Mucosa of stomach (tissue), 1 donor: ENCODE results near the gene MANBA.
"Not testable (repeated sequence)": the region's sequence is repeated elsewhere in the genome, so short reads cannot be mapped to it uniquely, and the experiment has no call there.

Source experiments
- H3K27me3 ChIP-seq: one replicate; pipeline ENCODE4 v1.7.0; 2013; ENCODE audit warnings: mild to moderate bottlenecking, low read length; ENCODE audit not compliant: control insufficient read depth, insufficient read depth
- H3K36me3 ChIP-seq: one replicate; pipeline ENCODE4 v1.7.0; 2013; ENCODE audit warnings: low read length; ENCODE audit not compliant: control insufficient read depth, insufficient read depth
- H3K4me1 ChIP-seq: one replicate; pipeline ENCODE4 v1.7.0; 2013; ENCODE audit warnings: mild to moderate bottlenecking, low read length; ENCODE audit not compliant: control insufficient read depth, insufficient read depth
- H3K4me3 ChIP-seq: one replicate; pipeline ENCODE4 v1.7.0; 2013; ENCODE audit warnings: low read length
- H3K9ac ChIP-seq: one replicate; pipeline ENCODE4 v1.7.0; 2013; ENCODE audit warnings: mild to moderate bottlenecking, low read length, moderate library complexity
- H3K9me3 ChIP-seq: one replicate; pipeline ENCODE4 v1.7.0; 2013; ENCODE audit warnings: mild to moderate bottlenecking, low read length, moderate library complexity; ENCODE audit not compliant: control insufficient read depth
- donor health status: Pancreatic carcinoma.

MANBA gene

DNA sequence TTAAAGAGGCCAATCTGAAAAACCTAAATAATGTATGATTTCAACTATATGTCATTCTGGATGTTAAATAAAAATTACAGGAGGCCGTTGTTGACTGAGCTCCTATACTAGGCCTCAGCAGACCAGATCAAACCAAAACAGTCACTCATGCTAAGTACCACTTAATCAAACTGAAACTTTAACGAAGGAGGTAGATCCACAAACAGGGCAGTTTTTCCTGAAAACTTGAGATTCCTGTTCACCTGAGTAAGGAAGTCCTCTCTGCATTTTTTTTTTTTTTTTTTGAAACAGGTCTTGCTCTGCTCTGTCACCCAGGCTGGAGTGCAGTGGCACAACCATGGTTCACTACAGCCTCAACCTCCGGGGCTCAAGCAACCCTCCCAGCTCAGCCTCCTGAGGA is 27.7 kb downstream of the MANBA start:
- peaks cover 30% of the 10 kb centered on the region for H3K4me1 ChIP-seq
- H3K9ac ChIP-seq: no peak overlapping the region
- H3K36me3 ChIP-seq: no peaks in the 10 kb centered on the region
- no peak overlapping the region for H3K4me3 ChIP-seq
- no peaks in the 10 kb centered on the region for H3K27me3 ChIP-seq
- H3K9me3 ChIP-seq: no peaks in the 10 kb centered on the region

GRCh38 chr4:102732678-102733077 is 28.1 kb downstream of the MANBA start:
- H3K9me3 ChIP-seq: no peaks in the 10 kb centered on the region
- peaks cover 30% of the 10 kb centered on the region for H3K4me1 ChIP-seq
- no peaks in the 10 kb centered on the region for H3K27me3 ChIP-seq
- H3K36me3 ChIP-seq: no peaks in the 10 kb centered on the region
- H3K9ac ChIP-seq: no peak overlapping the region
- no peak overlapping the region for H3K4me3 ChIP-seq

DNA sequence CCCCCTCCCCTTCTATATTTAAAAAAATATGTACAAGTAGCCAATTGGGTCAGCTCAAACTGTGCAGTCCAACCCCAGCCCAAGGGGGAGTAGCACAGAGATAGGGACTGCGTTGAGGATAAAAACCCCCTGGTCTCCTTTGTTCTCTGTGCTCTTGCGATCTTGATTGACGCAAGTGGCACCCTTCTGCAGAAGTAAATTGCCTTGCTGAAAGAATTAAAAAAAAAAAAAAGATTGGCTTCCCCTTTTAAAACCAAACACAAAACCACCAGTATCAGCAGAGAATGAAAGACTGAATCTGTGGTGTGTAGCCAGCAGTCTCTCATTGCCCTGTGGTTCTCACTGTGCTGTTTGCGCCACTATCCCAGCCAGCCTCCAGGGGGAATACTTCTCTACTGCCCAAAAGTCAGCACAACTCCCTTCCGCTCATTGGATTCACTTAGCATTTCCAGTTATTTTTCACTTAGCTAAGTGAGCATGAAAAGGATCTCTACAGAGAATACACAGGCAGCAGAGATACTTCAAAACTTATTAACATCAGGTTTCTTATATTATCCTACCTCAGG is 29.7 kb downstream of the MANBA start:
- Histone ChIP-seq H3K4me3 (no peak overlapping the region), H3K36me3 (no peaks in the 10 kb centered on the region), H3K9ac (no peak overlapping the region), H3K4me1 (peaks cover 18% of the 10 kb centered on the region), H3K27me3 (no peaks in the 10 kb centered on the region), H3K9me3 (no peaks in the 10 kb centered on the region)

DNA sequence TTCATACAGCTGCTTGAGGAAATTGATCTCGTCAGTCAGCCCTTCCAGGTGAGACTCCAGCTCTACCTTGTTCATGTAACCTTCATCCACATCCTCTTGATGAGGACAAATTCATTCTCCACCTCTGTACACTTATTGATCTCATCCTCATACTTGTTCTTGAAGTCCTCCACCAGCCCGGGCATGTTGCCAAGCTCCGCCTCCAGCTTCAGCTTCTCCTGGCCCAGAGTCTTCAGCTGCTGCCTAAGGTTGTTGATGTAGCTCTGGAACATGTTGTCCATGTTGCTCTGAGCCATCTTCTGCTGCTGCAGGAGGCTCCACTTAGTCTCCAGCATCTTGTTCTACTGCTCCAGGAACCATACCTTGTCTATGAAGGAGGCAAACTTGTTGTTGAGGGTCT is 31.3 kb downstream of the MANBA start:
- not testable (repeated sequence) for H3K9ac ChIP-seq, H3K27me3 ChIP-seq, H3K4me3 ChIP-seq, H3K36me3 ChIP-seq, H3K4me1 ChIP-seq, H3K9me3 ChIP-seq

- not testable (repeated sequence) for H3K36me3 ChIP-seq, H3K4me1 ChIP-seq, H3K9me3 ChIP-seq, H3K4me3 ChIP-seq, H3K9ac ChIP-seq, H3K27me3 ChIP-seq
Measured at GRCh38 chr4:102726919-102727318, 33.8 kb downstream of the MANBA start.

DNA sequence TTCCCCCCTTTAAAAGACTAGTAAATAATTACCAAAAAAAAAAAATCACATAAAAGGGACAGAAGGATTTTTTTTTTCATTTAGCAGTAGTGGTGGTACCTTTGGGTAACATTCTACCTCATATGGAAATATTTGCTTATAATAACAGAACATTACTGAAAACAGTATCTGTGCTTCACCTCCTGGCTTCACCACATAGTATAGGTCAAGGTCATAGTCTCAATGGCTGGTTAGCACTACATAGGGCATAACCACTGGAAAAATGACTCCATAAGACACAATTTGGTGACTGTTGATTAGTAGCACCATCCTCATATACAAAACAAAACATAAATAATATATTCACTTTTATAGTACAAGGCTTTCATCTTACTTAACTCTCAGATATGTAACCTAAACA is 34.7 kb downstream of the MANBA start:
- Histone ChIP-seq H3K27me3 (no peaks in the 10 kb centered on the region), H3K4me3 (no peak overlapping the region), H3K4me1 (no peaks in the 10 kb centered on the region)

DNA sequence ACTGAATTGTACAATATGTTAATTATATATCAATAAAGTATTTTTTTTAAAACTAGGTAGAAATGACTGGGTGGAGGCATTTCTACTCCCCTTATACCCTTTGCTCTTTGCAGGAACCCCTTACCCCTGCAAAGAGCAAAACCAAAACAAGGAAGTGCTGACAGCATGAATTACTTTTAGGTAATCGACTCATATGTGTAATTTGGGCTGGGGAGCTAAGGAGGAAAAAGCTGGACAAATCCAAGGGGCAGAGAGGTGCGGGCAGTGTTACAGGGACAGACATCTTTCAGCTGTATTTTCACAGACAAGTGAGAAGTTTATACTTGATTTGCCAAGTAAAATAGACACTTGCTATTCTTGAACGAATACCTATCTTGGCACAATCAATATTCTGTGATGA is 35.5 kb downstream of the MANBA start:
- Histone ChIP-seq H3K27me3 (no peaks in the 10 kb centered on the region), H3K9ac (no peak overlapping the region), H3K4me1 (no peaks in the 10 kb centered on the region), H3K9me3 (no peaks in the 10 kb centered on the region), H3K4me3 (no peak overlapping the region), H3K36me3 (no peaks in the 10 kb centered on the region)

More for the DNA sequence above, 34.7 kb downstream of the MANBA start:
- Histone ChIP-seq H3K9me3 (no peaks in the 10 kb centered on the region), H3K36me3 (no peaks in the 10 kb centered on the region), H3K9ac (no peak overlapping the region)

- Histone ChIP-seq H3K27me3 (no peaks in the 10 kb centered on the region), H3K4me1 (no peaks in the 10 kb centered on the region), H3K9ac (no peak overlapping the region), H3K36me3 (no peaks in the 10 kb centered on the region), H3K9me3 (no peaks in the 10 kb centered on the region), H3K4me3 (no peak overlapping the region)
Measured at GRCh38 chr4:102723511-102723910, 37.3 kb downstream of the MANBA start.

- Histone ChIP-seq H3K4me1 (no peaks in the 10 kb centered on the region), H3K36me3 (no peaks in the 10 kb centered on the region), H3K9me3 (no peaks in the 10 kb centered on the region), H3K27me3 (no peaks in the 10 kb centered on the region), H3K4me3 (no peak overlapping the region), H3K9ac (no peak overlapping the region)
Measured at GRCh38 chr4:102722740-102723139, 38.0 kb downstream of the MANBA start.

DNA sequence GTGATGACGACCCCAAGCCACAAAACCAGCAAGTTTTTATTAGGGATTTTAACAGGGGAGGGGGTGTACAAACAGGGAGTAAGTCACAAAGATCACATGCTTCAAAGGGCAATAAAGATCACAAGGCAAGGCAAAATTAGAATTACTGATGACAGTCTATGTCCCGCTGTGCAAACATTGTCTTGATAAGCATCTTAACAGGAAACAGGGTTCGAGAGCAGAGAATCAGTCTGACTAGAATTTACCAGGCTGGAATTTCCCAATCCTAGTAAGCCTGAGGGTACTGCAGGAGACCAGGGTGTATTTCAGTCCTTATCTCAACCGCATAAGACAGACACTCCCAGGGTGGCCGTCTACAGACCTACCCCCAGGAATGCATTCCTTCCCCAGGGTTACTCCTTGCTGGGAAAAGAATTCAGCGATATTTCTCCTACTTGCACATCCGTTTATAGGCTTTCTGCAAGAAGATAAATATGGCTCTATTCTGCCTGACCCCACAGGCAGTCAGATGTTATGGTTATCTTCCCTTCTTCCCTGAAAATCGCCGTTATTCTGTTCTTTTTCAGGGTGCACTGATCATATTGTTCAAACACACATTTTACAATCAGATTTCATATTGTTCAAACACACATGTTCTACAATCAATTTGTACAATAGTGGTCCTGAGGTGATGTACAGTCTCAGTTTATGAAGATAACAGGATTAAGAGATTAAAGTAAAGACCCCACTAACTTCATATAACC is 41.8 kb downstream of the MANBA start:
- H3K27me3 ChIP-seq, H3K4me3 ChIP-seq, H3K9me3 ChIP-seq: not testable (repeated sequence)

DNA sequence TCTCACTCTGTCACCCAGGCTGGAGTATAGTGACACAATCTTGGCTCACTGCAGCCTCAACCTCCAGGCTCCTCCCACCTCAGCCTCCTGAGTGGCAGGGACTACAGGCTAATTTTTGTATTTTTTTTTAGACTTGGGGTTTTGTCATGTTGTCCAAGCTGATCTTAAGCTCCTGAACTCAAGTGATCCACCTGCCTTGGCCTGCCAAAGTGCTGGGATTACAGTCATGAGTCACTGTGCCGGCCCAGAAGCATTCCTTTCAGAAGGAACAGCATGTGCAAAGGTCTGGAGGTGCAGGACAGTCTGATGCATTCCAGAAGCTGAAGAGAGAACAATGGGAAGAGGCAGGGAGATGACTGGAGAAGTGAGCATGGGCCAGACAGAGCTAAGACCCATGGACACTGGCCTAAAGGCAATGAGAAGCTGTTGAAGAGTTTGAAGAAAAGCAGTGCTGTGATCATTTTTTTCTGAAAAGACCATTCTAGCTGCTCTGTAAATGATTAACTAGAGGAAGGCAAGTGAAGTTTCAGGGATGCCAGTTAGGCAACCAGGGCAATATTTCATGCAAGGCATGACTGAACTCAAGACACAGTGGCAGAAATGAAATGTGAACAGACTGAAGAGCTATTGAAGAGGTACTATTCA is 43.2 kb downstream of the MANBA start:
- Histone ChIP-seq H3K9me3 (no peaks in the 10 kb centered on the region), H3K27me3 (no peaks in the 10 kb centered on the region), H3K4me3 (no peak overlapping the region), H3K36me3 (no peaks in the 10 kb centered on the region), H3K9ac (no peak overlapping the region), H3K4me1 (no peaks in the 10 kb centered on the region)

More for the DNA sequence above, 41.8 kb downstream of the MANBA start:
- H3K9ac ChIP-seq, H3K4me1 ChIP-seq, H3K36me3 ChIP-seq: not testable (repeated sequence)

- Histone ChIP-seq H3K27me3 (no peaks in the 10 kb centered on the region), H3K4me1 (no peaks in the 10 kb centered on the region), H3K4me3 (no peak overlapping the region), H3K9me3 (no peaks in the 10 kb centered on the region), H3K9ac (no peak overlapping the region), H3K36me3 (no peaks in the 10 kb centered on the region)
Measured at GRCh38 chr4:102715057-102715456, 45.7 kb downstream of the MANBA start.
